Measurements from ENCODE around the gene CSMD2.

GRCh38 chr1:33622757-33623156, 542.3 kb downstream of the CSMD2 start:
- TF ChIP-seq POLR2A (IDR thresholded peaks at IDR 0.05) (no peak), CTCF (IDR thresholded peaks at IDR 0.05 in 4 of 5, conservative IDR thresholded peaks at IDR 0.05 in 1 of 5) (no peak)

Data from gastrocnemius medialis (tissue), 4 donors.